HEK293 (cell line): Measurements from ENCODE around the gene UBE3A.

Source experiments
- CTCF ChIA-PET: fragments of 350-600 bp; formaldehyde crosslinking; extraction: SDS; loops from one replicate; lab custom pipeline; 2021; ENCODE audit warnings: antibody characterized with exemption; lab: Yijun Ruan, JAX
- POLR2A ChIA-PET: fragments of 300-600 bp; formaldehyde crosslinking; extraction: SDS; loops from one replicate; lab custom pipeline; 2020; ENCODE audit warnings: antibody characterized with exemption, inconsistent platforms; lab: Yijun Ruan, JAX
- H3K27ac ChIP-seq: fragments of 200-500 bp; sonication (Bioruptor generic); 2 replicates; pipeline ENCODE4 v1.5.1; 2014; ENCODE audit warnings: low read depth, low read length, control low read depth, inconsistent platforms; ENCODE audit errors: extremely low read depth
- H3K36me3 ChIP-seq, 2 experiments: fragments of 200-500 bp in 1 of 2; sonication (Bioruptor generic) in 1 of 2; 1 replicate in 1 of 2; 2 replicates in 1 of 2; pipeline ENCODE4 v1.5.1; 2014 to 2017; ENCODE audit warnings: inconsistent platforms in 2 of 2, low read length in 2 of 2; ENCODE audit not compliant: control insufficient read depth in 2 of 2, insufficient read depth in 1 of 2
- H3K4me1 ChIP-seq: fragments of 200-500 bp; sonication (Bioruptor generic); 2 replicates; pipeline ENCODE4 v1.5.1; 2014; ENCODE audit warnings: mild to moderate bottlenecking, low read length, inconsistent platforms; ENCODE audit not compliant: control insufficient read depth, insufficient read depth
- H3K4me3 ChIP-seq: 2 replicates; pipeline ENCODE4 v1.5.1; 2011; ENCODE audit warnings: low read depth, mild to moderate bottlenecking, control low read depth, low read length, moderate library complexity
- H3K9me3 ChIP-seq: fragments of 200-500 bp; sonication (Bioruptor generic); 2 replicates; pipeline ENCODE4 v1.5.1; 2014; ENCODE audit warnings: low read depth, low read length, inconsistent platforms; ENCODE audit not compliant: control insufficient read depth, insufficient read depth
- GLIS1 ChIP-seq: fragments of 450-650 bp; formaldehyde crosslinking; IDR thresholded peaks from 2 replicates; pipeline ENCODE4 v1.5.1; 2016; ENCODE audit warnings: missing biosample characterization, missing genetic modification characterization
- KLF8 ChIP-seq: fragments of 450-650 bp; formaldehyde crosslinking; IDR thresholded peaks from 2 replicates; pipeline ENCODE4 v1.5.1; 2016; ENCODE audit warnings: missing biosample characterization, missing genetic modification characterization
- RBAK ChIP-seq: fragments of 450-650 bp; formaldehyde crosslinking; IDR thresholded peaks from 2 replicates; pipeline ENCODE4 v1.5.1; 2016; ENCODE audit warnings: missing biosample characterization, missing genetic modification characterization
- SALL2 ChIP-seq: fragments of 450-650 bp; formaldehyde crosslinking; IDR thresholded peaks from 2 replicates; pipeline ENCODE4 v1.5.0; 2017; ENCODE audit warnings: missing biosample characterization, mild to moderate bottlenecking, missing genetic modification characterization, borderline replicate concordance
- SP3 ChIP-seq: fragments of 450-650 bp; formaldehyde crosslinking; IDR thresholded peaks from 2 replicates; pipeline ENCODE4 v1.5.1; 2016; ENCODE audit warnings: missing biosample characterization, missing genetic modification characterization
- TRIM28 ChIP-seq: IDR thresholded peaks from 2 replicates; pipeline ENCODE4 v1.6.1; 2011; ENCODE audit warnings: low read length, control low read depth, borderline replicate concordance
- ZFHX2 ChIP-seq: fragments of 450-650 bp; formaldehyde crosslinking; conservative IDR thresholded peaks from 2 replicates; pipeline ENCODE4 v1.5.1; 2016; ENCODE audit warnings: missing biosample characterization, missing genetic modification characterization
- ZFP41 ChIP-seq: fragments of 450-650 bp; formaldehyde crosslinking; IDR thresholded peaks from 2 replicates; pipeline ENCODE4 v1.5.1; 2016; ENCODE audit warnings: missing biosample characterization, missing genetic modification characterization, borderline replicate concordance
- ZFP69B ChIP-seq: fragments of 450-650 bp; formaldehyde crosslinking; IDR thresholded peaks from 2 replicates; pipeline ENCODE4 v1.5.1; 2016; ENCODE audit warnings: missing biosample characterization, missing genetic modification characterization
- ZNF155 ChIP-seq: fragments of 450-650 bp; formaldehyde crosslinking; IDR thresholded peaks from 2 replicates; pipeline ENCODE4 v1.5.1; 2016; ENCODE audit warnings: missing biosample characterization, missing genetic modification characterization
- ZNF175 ChIP-seq: fragments of 450-650 bp; formaldehyde crosslinking; IDR thresholded peaks from 2 replicates; pipeline ENCODE4 v1.5.1; 2016; ENCODE audit warnings: missing biosample characterization, missing genetic modification characterization
- ZNF184 ChIP-seq: fragments of 450-650 bp; IDR thresholded peaks from 2 replicates; pipeline ENCODE4 v1.5.1; 2018; ENCODE audit warnings: missing biosample characterization, mild to moderate bottlenecking, missing genetic modification characterization
- ZNF280C ChIP-seq: fragments of 450-650 bp; formaldehyde crosslinking; IDR thresholded peaks from 2 replicates; pipeline ENCODE4 v1.5.1; 2016; ENCODE audit warnings: missing biosample characterization, missing genetic modification characterization
- ZNF311 ChIP-seq: fragments of 450-650 bp; formaldehyde crosslinking; IDR thresholded peaks from 2 replicates; pipeline ENCODE4 v1.5.1; 2017; ENCODE audit warnings: missing biosample characterization, missing genetic modification characterization, borderline replicate concordance
- ZNF416 ChIP-seq: fragments of 450-650 bp; formaldehyde crosslinking; IDR thresholded peaks from 2 replicates; pipeline ENCODE4 v1.5.1; 2016; ENCODE audit warnings: missing biosample characterization, missing genetic modification characterization
- ZNF449 ChIP-seq: fragments of 450-650 bp; formaldehyde crosslinking; IDR thresholded peaks from 2 replicates; pipeline ENCODE4 v1.5.1; 2017; ENCODE audit warnings: missing biosample characterization, mild to moderate bottlenecking, missing genetic modification characterization, moderate library complexity
- ZNF530 ChIP-seq: fragments of 450-650 bp; formaldehyde crosslinking; IDR thresholded peaks from 2 replicates; pipeline ENCODE4 v1.5.1; 2016; ENCODE audit warnings: low read depth, missing biosample characterization, missing genetic modification characterization
- ZNF600 ChIP-seq: fragments of 450-650 bp; formaldehyde crosslinking; IDR thresholded peaks from 2 replicates; pipeline ENCODE4 v1.5.1; 2016; ENCODE audit warnings: missing biosample characterization, missing genetic modification characterization
- ZNF670 ChIP-seq: fragments of 450-650 bp; formaldehyde crosslinking; IDR thresholded peaks from 2 replicates; pipeline ENCODE4 v1.5.1; 2016; ENCODE audit warnings: missing biosample characterization, missing genetic modification characterization, low read depth
- ZNF677 ChIP-seq: fragments of 450-650 bp; IDR thresholded peaks from 2 replicates; pipeline ENCODE4 v1.5.0; 2018; ENCODE audit warnings: missing biosample characterization, mild to moderate bottlenecking, missing genetic modification characterization, moderate library complexity

Gene UBE3A

GRCh38 chr15:25345943-25346342, 92.9 kb downstream of the UBE3A start:
- POLR2A ChIA-PET = no interaction called here
- H3K27ac ChIP-seq = no peak overlapping the region
- H3K4me1 ChIP-seq = no peaks in the 10 kb centered on the region
- CTCF ChIA-PET = no interaction called here
- no peak for TF ChIP-seq SALL2
- no peak for TF ChIP-seq ZNF175 (tag by site-specific recombination)
- no peak for TF ChIP-seq ZFHX2 (tag by site-specific recombination)
- TF ChIP-seq ZNF600 (tag by site-specific recombination) = no peak
- no peak for TF ChIP-seq ZFP41 (tag by site-specific recombination)
- no peak for TF ChIP-seq ZNF155 (tag by site-specific recombination)
- no peak for TF ChIP-seq TRIM28
- TF ChIP-seq ZNF311 (tag by site-specific recombination) = no peak
- no peak for TF ChIP-seq ZNF184
- no peak for TF ChIP-seq KLF8 (tag by site-specific recombination)
- no peaks in the 10 kb centered on the region for H3K9me3 ChIP-seq
- H3K36me3 ChIP-seq = peaks cover 0 to 11% of the 10 kb centered on the region in 2 experiments; a peak in 2 of 3 replicates
- H3K4me3 ChIP-seq = no peak overlapping the region

GRCh38 chr15:25342629-25343028, 96.2 kb downstream of the UBE3A start:
- CTCF ChIA-PET = no interaction called here
- POLR2A ChIA-PET = no interaction called here
- H3K4me1 ChIP-seq = no peaks in the 10 kb centered on the region

GRCh38 chr15:25339431-25339830, 99.4 kb downstream of the UBE3A start:
- no peak overlapping the region for H3K4me3 ChIP-seq
- H3K9me3 ChIP-seq = no peaks in the 10 kb centered on the region
- POLR2A ChIA-PET = no interaction called here
- no peaks in the 10 kb centered on the region for H3K4me1 ChIP-seq
- no peak for TF ChIP-seq ZNF280C (tag by site-specific recombination)
- TF ChIP-seq ZFP69B = no peak
- TF ChIP-seq ZNF175 (tag by site-specific recombination) = no peak
- peaks cover 0 to 40% of the 10 kb centered on the region in 2 experiments; a peak in 2 of 3 replicates for H3K36me3 ChIP-seq
- H3K27ac ChIP-seq = no peak overlapping the region
- CTCF ChIA-PET = no interaction called here

More at GRCh38 chr15:25342629-25343028, 96.2 kb downstream of the UBE3A start:
- H3K9me3 ChIP-seq = no peaks in the 10 kb centered on the region
- no peak for TF ChIP-seq ZNF449 (tag by site-specific recombination)
- TF ChIP-seq ZNF677 (tag by site-specific recombination) = no peak
- no peak for TF ChIP-seq ZNF670 (tag by site-specific recombination)
- no peak for TF ChIP-seq RBAK (tag by site-specific recombination)
- no peak for TF ChIP-seq SP3 (tag by site-specific recombination)
- TF ChIP-seq GLIS1 = no peak
- TF ChIP-seq ZNF416 (tag by site-specific recombination) = no peak
- TF ChIP-seq ZNF530 = no peak
- peaks cover 0 to 27% of the 10 kb centered on the region in 2 experiments; a peak in 2 of 3 replicates for H3K36me3 ChIP-seq
- H3K27ac ChIP-seq = no peak overlapping the region
- H3K4me3 ChIP-seq = no peak overlapping the region
